Suprapubic skin (tissue), 4 donors: ENCODE results near the gene FUT7. TPM values are rescaled to one million over a fixed set of nuclear protein-coding genes. Genes with fewer than 3 reads are reported as not detected.

Source experiments
- DNase-seq, 2 donors: peaks; one replicate each; pipeline ENCODE4 v3.0.0-alpha.2; 2019; ENCODE audit warnings: low spot score in 2 of 2
- H3K27ac ChIP-seq: fragments of 200-600 bp; sonication (generic); one replicate; pipeline ENCODE4 v1.5.1; 2019
- H3K27me3 ChIP-seq: fragments of 200-600 bp; sonication (generic); one replicate; pipeline ENCODE4 v1.5.1; 2019
- H3K36me3 ChIP-seq: fragments of 200-600 bp; sonication (generic); one replicate; pipeline ENCODE4 v1.5.1; 2019
- H3K4me1 ChIP-seq: fragments of 200-600 bp; sonication (generic); one replicate; pipeline ENCODE4 v1.5.1; 2019
- H3K4me3 ChIP-seq: fragments of 200-600 bp; sonication (generic); one replicate; pipeline ENCODE4 v1.5.1; 2019; ENCODE audit warnings: mild to moderate bottlenecking
- H3K9me3 ChIP-seq: fragments of 200-600 bp; sonication (generic); one replicate; pipeline ENCODE4 v1.5.1; 2019
- CTCF ChIP-seq, 2 donors: fragments of 200-600 bp in 1 of 2; fragments of 450-650 bp in 1 of 2; sonication (generic) in 1 of 2; IDR thresholded peaks; one replicate each; pipeline ENCODE4 v1.5.1; 2016 to 2019; ENCODE audit warnings: antibody characterized with exemption in 2 of 2, mild to moderate bottlenecking in 1 of 2, moderate library complexity in 1 of 2
- EP300 ChIP-seq: sonication (generic); formaldehyde crosslinking; IDR thresholded peaks from one replicate; pipeline ENCODE4 v1.6.1; 2017; ENCODE audit warnings: antibody characterized with exemption
- POLR2A ChIP-seq, 2 donors: fragments of 450-650 bp; IDR thresholded peaks; one replicate each; pipeline ENCODE4 v1.6.1; 2017; ENCODE audit warnings: antibody characterized with exemption in 2 of 2, mild to moderate bottlenecking in 2 of 2, moderate library complexity in 2 of 2
- POLR2AphosphoS5 ChIP-seq, 3 donors: sonication (generic); formaldehyde crosslinking; IDR thresholded peaks; one replicate each; pipeline ENCODE4 v1.6.1; 2017; ENCODE audit warnings: antibody characterized with exemption in 3 of 3
- WGBS: methylation state at CpG from one replicate; pipeline ENCODE4 v1.1.5; 2018; 5-methylcytosine and 5-hydroxymethylcytosine counted together
- total RNA-seq, 4 donors: library from RNA; depleted of rRNA; stranded (reverse); fragments of >200 nt; gene quantifications; one replicate each; pipeline ENCODE4 v1.1.0, GENCODE V29; 2016

Gene FUT7
- total RNA-seq, 4 donors from 2014 or later, result 0.72 TPM; not detected in 3

- no peak overlapping the region for H3K27ac ChIP-seq
- H3K36me3 ChIP-seq, result no peaks in the 10 kb centered on the region
- H3K9me3 ChIP-seq, result no peaks in the 10 kb centered on the region
- H3K27me3 ChIP-seq, result no peaks in the 10 kb centered on the region
- no peak overlapping the region for H3K4me3 ChIP-seq
- no peak for DNase-seq
- H3K4me1 ChIP-seq, result peaks cover 56% of the 10 kb centered on the region
- TF ChIP-seq POLR2AphosphoS5 (IDR thresholded peaks at IDR 0.05) (no peak), CTCF (IDR thresholded peaks at IDR 0.05) (no peak), EP300 (no peak), POLR2A (IDR thresholded peaks at IDR 0.05) (no peak)
- 67% methylated on average over 12 of the region's 15 CpGs for WGBS
Measured at GRCh38 chr9:137030006-137030405, 1.9 kb downstream of the FUT7 start.

GRCh38 chr9:137029058-137029936, 2.6 kb downstream of the FUT7 start:
- 47% methylated on average over 7 of the region's 19 CpGs for WGBS
- H3K9me3 ChIP-seq, result no peaks in the 10 kb centered on the region
- no peaks in the 10 kb centered on the region for H3K36me3 ChIP-seq
- TF ChIP-seq POLR2A (IDR thresholded peaks at IDR 0.05) (no peak), CTCF (IDR thresholded peaks at IDR 0.05) (peak; percentile 70 to 89)
- no peak overlapping the region for H3K27ac ChIP-seq
- peaks cover 49% of the 10 kb centered on the region for H3K4me1 ChIP-seq
- H3K27me3 ChIP-seq, result no peaks in the 10 kb centered on the region
- DNase-seq, result peak; percentile 88 to 89
- peak overlapping the region; percentile 66 for H3K4me3 ChIP-seq

- Histone ChIP-seq H3K9me3 (no peaks in the 10 kb centered on the region), H3K27me3 (no peaks in the 10 kb centered on the region), H3K27ac (peak overlapping the region; percentile 68), H3K4me1 (peaks cover 48% of the 10 kb centered on the region), H3K36me3 (no peaks in the 10 kb centered on the region), H3K4me3 (peak overlapping the region; percentile 66)
- DNase-seq, result no peak
- no CpG with 5 or more reads among the region's 98 CpGs for WGBS
- TF ChIP-seq POLR2AphosphoS5 (IDR thresholded peaks at IDR 0.05) (no peak), CTCF (IDR thresholded peaks at IDR 0.05) (peak; percentile 37 to 49)
Measured at GRCh38 chr9:137028263-137029057, 3.4 kb downstream of the FUT7 start.

- DNase-seq, result no peak
- no peaks in the 10 kb centered on the region for H3K9me3 ChIP-seq
- TF ChIP-seq CTCF (IDR thresholded peaks at IDR 0.05) (no peak), EP300 (no peak), POLR2AphosphoS5 (IDR thresholded peaks at IDR 0.05) (no peak), POLR2A (IDR thresholded peaks at IDR 0.05) (no peak)
- H3K27ac ChIP-seq, result peak within 1 kb of the TSS; percentile 68
- H3K36me3 ChIP-seq, result no peaks in the 10 kb centered on the region
- no peaks in the 10 kb centered on the region for H3K27me3 ChIP-seq
- H3K4me3 ChIP-seq, result peak within 1 kb of the TSS; percentile 66
- H3K4me1 ChIP-seq, result peaks cover 48% of the 10 kb centered on the region
- WGBS, result 49% methylated on average over 8 of the region's 95 CpGs
Measured at GRCh38 chr9:137027369-137028262, 4.3 kb downstream of the FUT7 start, which contains the start of gene ABCA2. TSS of gene ABCA2 (minus strand) at chr9:137028237. CDS start at chr9:137028140, 97 bp downstream.
